Esophagus (tissue), 2 donors: ENCODE measurements around the gene THSD4. TPM values are rescaled to one million over a fixed set of nuclear protein-coding genes. Genes with fewer than 3 reads are reported as not detected.
A peak's percentile ranks its signal among the peaks of the same experiment; 100 is the strongest.

Experiments
- H3K27ac ChIP-seq, 2 donors: one replicate each; pipeline ENCODE4 v1.5.1; 2013; ENCODE audit warnings: low read depth in 2 of 2, mild to moderate bottlenecking in 2 of 2, inconsistent platforms in 1 of 2, low read length in 1 of 2, moderate library complexity in 1 of 2
- H3K27me3 ChIP-seq, 2 donors: one replicate each; pipeline ENCODE4 v1.6.1; 2013; ENCODE audit warnings: low read length in 2 of 2, control low read depth in 1 of 2, mild to moderate bottlenecking in 1 of 2; ENCODE audit not compliant: insufficient read depth in 2 of 2, control insufficient read depth in 1 of 2
- H3K36me3 ChIP-seq, 2 donors: one replicate each; pipeline ENCODE4 v1.6.1; 2013; ENCODE audit warnings: low read length in 1 of 2; ENCODE audit not compliant: control insufficient read depth in 2 of 2, insufficient read depth in 2 of 2
- H3K4me1 ChIP-seq, 2 donors: one replicate each; pipeline ENCODE4 v1.6.1; 2013; ENCODE audit warnings: low read length in 1 of 2; ENCODE audit not compliant: control insufficient read depth in 2 of 2, insufficient read depth in 2 of 2
- H3K4me3 ChIP-seq, 2 donors: one replicate each; pipeline ENCODE4 v1.5.1; 2013; ENCODE audit warnings: low read length in 2 of 2, mild to moderate bottlenecking in 2 of 2, low read depth in 1 of 2, moderate library complexity in 1 of 2
- H3K9me3 ChIP-seq, 2 donors: one replicate each; pipeline ENCODE4 v1.6.1; 2013; ENCODE audit warnings: mild to moderate bottlenecking in 2 of 2, low read depth in 1 of 2, low read length in 1 of 2, moderate library complexity in 1 of 2; ENCODE audit not compliant: control insufficient read depth in 2 of 2, insufficient read depth in 1 of 2
- WGBS, 2 donors: extraction: QIAGEN DNeasy Blood & Tissue Kit; methylation state at CpG; one replicate each; pipeline ENCODE4 v1.1.7; 2013; 5-methylcytosine and 5-hydroxymethylcytosine counted together
- polyA plus RNA-seq, 2 donors: library from polyadenylated mRNA; stranded (reverse); fragments of 200-250 nt; gene quantifications; one replicate each; pipeline ENCODE4 v1.2.3, GENCODE V29; 2013
- donor health status: healthy with polysubstance abuse.
- donor health status: Bipolar disorder and iron deficiency.

The THSD4 gene
- polyA plus RNA-seq, 2 donors: 34.1 to 49.7 TPM

- Histone ChIP-seq H3K4me1 (peaks cover 0 to 7% of the 10 kb centered on the region in 2 donors), H3K4me3 (no peak overlapping the region), H3K27ac (peak overlapping the region in 1 of 2 donors; percentile 26), H3K9me3 (no peaks in the 10 kb centered on the region), H3K27me3 (no peaks in the 10 kb centered on the region), H3K36me3 (no peaks in the 10 kb centered on the region)
- WGBS, 2 donors: 87 to 89% methylated on average over 3 of the region's 3 CpGs
Observed at GRCh38 chr15:71273731-71274447, 158.6 kb downstream of the THSD4 start.

GRCh38 chr15:71274448-71274798 is 159.2 kb downstream of the THSD4 start:
- peaks cover 0 to 9% of the 10 kb centered on the region in 2 donors for H3K4me1 ChIP-seq
- H3K27ac ChIP-seq: no peak overlapping the region

GRCh38 chr15:71275098-71275497 is 159.8 kb downstream of the THSD4 start:
- 42 to 60% methylated on average over 3 of the region's 3 CpGs for WGBS, 2 donors
- Histone ChIP-seq H3K27ac (no peak overlapping the region), H3K4me1 (peaks cover 0 to 14% of the 10 kb centered on the region in 2 donors), H3K9me3 (no peaks in the 10 kb centered on the region), H3K4me3 (no peak overlapping the region), H3K36me3 (no peaks in the 10 kb centered on the region), H3K27me3 (no peaks in the 10 kb centered on the region)

More at GRCh38 chr15:71274448-71274798, 159.2 kb downstream of the THSD4 start:
- Histone ChIP-seq H3K4me3 (no peak overlapping the region), H3K27me3 (no peaks in the 10 kb centered on the region), H3K9me3 (no peaks in the 10 kb centered on the region), H3K36me3 (no peaks in the 10 kb centered on the region)
- 90 to 100% methylated on average over 1 of the region's 1 CpG for WGBS, 2 donors

DNA sequence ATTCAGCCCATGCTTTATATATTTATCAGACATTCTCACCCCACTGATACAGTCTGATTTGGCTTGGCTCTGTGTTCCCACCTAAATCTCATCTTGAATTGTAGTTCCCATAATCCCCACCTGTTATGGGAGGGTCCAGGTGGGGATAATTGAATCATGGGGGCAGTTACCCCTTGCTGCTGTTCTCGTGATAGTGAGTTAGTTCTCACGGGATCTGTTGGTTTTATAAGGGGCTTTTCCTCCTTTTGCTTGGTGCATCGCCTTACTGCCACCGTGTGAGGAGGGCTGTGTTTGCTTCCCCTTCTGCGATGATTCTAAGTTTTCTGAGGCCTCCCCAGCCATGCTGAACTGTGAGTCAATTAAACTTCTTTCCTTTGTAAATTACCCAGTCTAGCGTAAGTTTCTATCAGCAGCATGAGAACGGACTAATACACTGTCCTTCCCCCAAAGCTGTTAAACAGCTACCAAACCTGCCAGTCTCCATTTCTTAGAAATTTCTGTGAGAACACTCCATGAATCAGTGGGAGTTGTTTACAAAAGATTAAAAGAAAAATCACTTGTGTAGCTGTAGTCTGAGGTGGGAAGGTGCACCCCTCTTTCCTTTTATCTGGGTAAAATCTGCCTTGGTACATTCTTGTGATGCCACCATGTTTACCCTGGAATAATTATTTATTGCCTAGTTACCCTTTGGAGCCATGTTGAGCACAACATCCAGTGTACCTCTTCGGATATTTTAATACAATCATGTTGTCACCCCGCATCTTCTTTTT is 160.5 kb downstream of the THSD4 start:
- no peaks in the 10 kb centered on the region for H3K27me3 ChIP-seq
- no peaks in the 10 kb centered on the region for H3K9me3 ChIP-seq
- no peaks in the 10 kb centered on the region for H3K36me3 ChIP-seq
- H3K4me1 ChIP-seq: peaks cover 0 to 14% of the 10 kb centered on the region in 2 donors
- H3K27ac ChIP-seq: no peak overlapping the region
- no peak overlapping the region for H3K4me3 ChIP-seq
- 81 to 85% methylated on average over 9 of the region's 9 CpGs for WGBS, 2 donors

GRCh38 chr15:71276336-71276665 is 161.0 kb downstream of the THSD4 start:
- H3K4me1 ChIP-seq: peaks cover 0 to 14% of the 10 kb centered on the region in 2 donors
- H3K27ac ChIP-seq: no peak overlapping the region
- no peaks in the 10 kb centered on the region for H3K9me3 ChIP-seq
- no peak overlapping the region for H3K4me3 ChIP-seq
- no peaks in the 10 kb centered on the region for H3K27me3 ChIP-seq
- 92% methylated on average over 4 of the region's 4 CpGs for WGBS, 2 donors
- no peaks in the 10 kb centered on the region for H3K36me3 ChIP-seq

GRCh38 chr15:71278989-71279756 is 163.9 kb downstream of the THSD4 start:
- peaks cover 0 to 12% of the 10 kb centered on the region in 2 donors for H3K4me1 ChIP-seq
- H3K36me3 ChIP-seq: no peaks in the 10 kb centered on the region
- no peaks in the 10 kb centered on the region for H3K27me3 ChIP-seq
- no peak overlapping the region for H3K4me3 ChIP-seq
- 21 to 26% methylated on average over 15 of the region's 15 CpGs for WGBS, 2 donors
- H3K9me3 ChIP-seq: no peaks in the 10 kb centered on the region
- peak overlapping the region; percentile 16 to 72 for H3K27ac ChIP-seq

DNA sequence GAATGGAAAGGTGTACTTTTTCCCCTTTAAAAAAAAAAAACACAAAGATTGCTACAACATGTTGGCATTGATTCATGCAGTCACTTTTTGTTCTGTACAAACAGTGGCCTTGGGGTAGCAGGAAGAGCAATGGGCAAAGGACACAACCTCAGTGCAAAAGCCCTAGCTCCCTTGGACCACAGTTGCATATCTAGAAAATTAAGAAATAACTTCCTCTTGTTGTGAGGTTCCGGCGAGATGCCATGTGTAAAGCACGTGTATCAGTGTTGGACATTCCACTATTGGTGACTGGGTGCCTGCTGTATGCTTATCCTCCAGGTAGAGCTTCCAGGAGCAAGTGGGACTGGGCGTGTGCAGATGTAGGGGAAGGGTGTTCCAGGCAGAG is 164.5 kb downstream of the THSD4 start:
- H3K4me1 ChIP-seq: peaks cover 0 to 9% of the 10 kb centered on the region in 2 donors
- no peaks in the 10 kb centered on the region for H3K27me3 ChIP-seq
- H3K9me3 ChIP-seq: no peaks in the 10 kb centered on the region
- no peaks in the 10 kb centered on the region for H3K36me3 ChIP-seq
- H3K4me3 ChIP-seq: no peak overlapping the region
- peak overlapping the region; percentile 16 to 72 for H3K27ac ChIP-seq
- WGBS, 2 donors: 70 to 78% methylated on average over 4 of the region's 4 CpGs

DNA sequence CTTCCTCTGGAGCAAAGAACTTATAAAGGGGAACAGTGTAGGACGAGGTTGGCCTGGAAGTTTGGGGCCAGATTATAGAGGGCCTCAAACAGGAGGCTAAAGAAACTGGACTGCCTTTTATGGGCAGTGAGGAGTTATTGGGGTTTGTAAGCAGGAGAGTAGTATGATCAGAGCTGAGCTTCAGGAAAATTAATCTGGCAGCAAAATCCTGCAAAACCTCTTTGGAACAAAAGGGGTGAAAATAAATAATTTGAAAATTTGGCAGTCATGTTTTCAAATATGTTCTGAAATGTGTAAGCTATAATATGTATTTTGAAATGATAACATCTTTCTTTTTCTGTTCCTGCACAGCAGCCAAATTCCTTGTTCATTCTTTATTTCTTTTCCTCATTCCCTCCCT is 164.9 kb downstream of the THSD4 start:
- 75 to 78% methylated on average over 1 of the region's 1 CpG for WGBS, 2 donors
- no peaks in the 10 kb centered on the region for H3K27me3 ChIP-seq
- H3K27ac ChIP-seq: peak overlapping the region; percentile 16 to 72

DNA sequence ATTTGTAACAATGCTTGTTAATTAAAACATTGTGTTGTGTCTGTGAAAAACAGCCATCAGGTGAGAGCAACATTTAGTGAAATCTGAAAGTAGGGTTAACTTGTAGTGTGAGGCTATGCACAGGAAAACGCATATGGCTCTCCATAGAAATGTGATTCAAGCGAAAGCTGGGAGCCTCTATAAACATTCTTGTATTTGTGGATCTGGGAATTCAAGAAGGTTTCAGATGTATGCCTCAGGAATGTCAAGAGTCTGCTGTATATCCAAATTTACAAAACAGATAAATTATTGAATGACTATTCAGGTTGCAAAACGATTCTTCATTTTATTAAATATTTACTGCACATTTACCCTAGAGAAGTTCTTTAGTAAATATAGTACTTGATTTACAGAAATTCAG is 166.0 kb downstream of the THSD4 start:
- WGBS, 2 donors: 76 to 81% methylated on average over 3 of the region's 3 CpGs
- Histone ChIP-seq H3K27ac (no peak overlapping the region), H3K9me3 (no peaks in the 10 kb centered on the region), H3K4me1 (peaks cover 0 to 9% of the 10 kb centered on the region in 2 donors), H3K4me3 (no peak overlapping the region), H3K27me3 (no peaks in the 10 kb centered on the region), H3K36me3 (no peaks in the 10 kb centered on the region)

More for the DNA sequence above, 164.9 kb downstream of the THSD4 start:
- Histone ChIP-seq H3K4me1 (peaks cover 0 to 9% of the 10 kb centered on the region in 2 donors), H3K4me3 (no peak overlapping the region), H3K9me3 (no peaks in the 10 kb centered on the region), H3K36me3 (no peaks in the 10 kb centered on the region)
